NCI-H2081 treated with DMSO at 0.1 percent for 48 hours (cell line): Measurements from ENCODE around the gene TCF12.

Experiments used
- DNase-seq: peaks from one replicate; lab custom pipeline; 2025; lab: John Stamatoyannopoulos, UW

TCF12 gene

DNA sequence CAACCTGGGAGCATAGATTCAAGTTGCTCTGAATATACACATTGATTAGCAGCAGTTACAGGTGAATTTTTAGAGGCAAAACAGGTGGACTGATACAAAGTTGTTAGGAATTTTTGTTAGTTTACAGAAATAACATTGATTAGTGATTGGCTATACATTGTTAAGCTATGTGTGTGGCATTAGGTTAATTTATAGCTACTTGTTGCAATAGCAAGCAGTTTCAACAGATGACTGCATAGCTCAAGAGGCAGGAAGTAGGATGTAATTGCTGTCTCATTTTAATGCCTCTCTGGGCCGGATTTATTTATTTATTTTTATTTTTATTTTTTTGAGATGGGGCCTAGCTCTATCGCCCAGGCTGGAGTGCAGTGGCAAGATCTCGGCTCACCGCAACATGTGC lies 99.7 kb downstream of the TCF12 start:
- DNase-seq: no peak

DNA sequence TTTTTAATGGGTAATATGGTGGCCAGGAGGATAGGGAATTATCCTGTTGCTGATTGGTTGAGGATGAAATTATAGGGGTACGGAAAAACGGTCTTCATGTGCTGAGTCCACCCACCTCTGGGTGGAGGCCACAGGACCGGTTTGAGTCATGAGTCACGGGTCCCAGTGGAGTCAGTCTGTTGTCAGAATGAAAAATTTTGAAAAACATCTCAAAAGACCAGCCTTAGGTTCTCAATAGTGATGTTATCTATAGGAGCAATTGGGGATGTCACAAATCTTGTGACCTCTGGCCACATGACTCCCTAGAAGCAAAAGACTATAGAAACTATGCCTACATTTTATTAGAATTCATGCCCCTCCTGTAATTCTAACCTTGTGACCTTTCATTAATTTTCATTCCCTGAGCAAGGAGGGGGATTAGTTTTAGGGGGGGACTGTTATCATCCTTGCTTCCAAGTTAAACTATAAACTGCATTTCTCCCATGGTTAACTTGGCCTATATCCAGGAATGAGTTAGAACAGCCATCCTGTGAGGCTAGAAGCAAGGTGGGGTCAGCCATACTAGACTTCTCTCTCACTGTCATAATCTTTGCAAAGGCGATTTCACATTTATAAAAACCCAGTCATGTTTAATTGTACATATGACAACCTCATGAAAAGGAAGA lies 101.2 kb downstream of the TCF12 start:
- DNase-seq: no peak

- DNase-seq: no peak
Measured at GRCh38 chr15:57025264-57025926, 107.0 kb downstream of the TCF12 start.

- DNase-seq: no peak
Measured at GRCh38 chr15:57026016-57026592, 107.7 kb downstream of the TCF12 start.

DNA sequence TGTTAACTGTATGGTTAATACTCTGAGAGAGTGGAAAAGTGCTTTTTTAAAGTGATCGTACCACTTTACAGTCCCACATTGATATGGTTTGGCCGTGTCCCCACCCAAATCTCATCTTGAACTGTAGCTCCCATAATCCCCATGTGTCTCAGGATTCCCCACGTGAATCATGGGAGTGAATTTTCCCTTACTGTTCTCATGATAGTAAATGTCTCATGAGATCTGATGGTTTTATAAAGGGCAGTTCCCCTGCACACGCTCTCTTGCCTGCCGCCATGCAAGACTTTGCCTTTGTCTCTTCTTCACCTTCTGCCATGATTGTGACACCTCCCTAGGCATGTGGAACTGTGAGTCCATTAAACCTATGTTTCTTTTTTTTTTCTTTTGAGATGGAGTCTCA lies 109.2 kb downstream of the TCF12 start:
- no peak for DNase-seq

GRCh38 chr15:57028176-57028575 lies 109.7 kb downstream of the TCF12 start:
- DNase-seq: no peak

DNA sequence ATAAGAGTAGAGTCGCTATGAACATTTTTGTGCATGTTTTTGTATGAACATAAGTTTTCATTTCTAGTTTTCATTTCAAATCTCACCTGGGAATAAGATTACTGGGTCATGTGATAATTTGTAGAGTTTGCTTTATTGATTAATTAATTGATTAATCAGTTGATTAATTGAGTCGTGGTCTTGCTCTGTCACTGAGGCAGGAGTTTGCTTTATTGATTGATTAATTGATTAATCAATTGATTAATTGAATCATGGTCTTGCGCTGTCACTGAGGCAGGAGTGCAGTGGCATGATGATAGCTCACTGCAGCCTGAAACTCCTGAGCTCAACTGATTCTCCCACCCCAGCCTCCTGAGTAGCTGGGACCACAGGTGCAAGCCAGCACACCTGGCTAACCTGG lies 111.6 kb downstream of the TCF12 start:
- no peak for DNase-seq

DNA sequence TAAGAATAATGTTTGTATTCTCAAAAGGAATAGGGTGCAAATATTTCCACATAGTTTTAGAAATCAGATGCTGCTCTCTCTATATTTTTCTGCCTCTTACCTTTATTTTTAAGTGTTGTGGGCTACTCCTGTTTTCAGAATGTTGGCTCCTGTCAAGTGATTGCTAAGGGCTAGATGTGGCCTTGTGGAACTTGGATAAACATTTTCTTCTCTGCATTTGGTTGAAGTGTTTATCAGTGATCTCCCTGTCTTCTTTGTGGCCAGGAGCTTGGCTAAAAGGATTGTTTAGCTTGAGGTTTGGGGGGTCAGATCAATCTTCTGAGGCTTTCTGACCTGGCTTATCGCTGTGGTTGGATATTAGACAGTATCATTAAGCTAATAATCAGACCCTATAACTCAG lies 112.6 kb downstream of the TCF12 start:
- DNase-seq: no peak

DNA sequence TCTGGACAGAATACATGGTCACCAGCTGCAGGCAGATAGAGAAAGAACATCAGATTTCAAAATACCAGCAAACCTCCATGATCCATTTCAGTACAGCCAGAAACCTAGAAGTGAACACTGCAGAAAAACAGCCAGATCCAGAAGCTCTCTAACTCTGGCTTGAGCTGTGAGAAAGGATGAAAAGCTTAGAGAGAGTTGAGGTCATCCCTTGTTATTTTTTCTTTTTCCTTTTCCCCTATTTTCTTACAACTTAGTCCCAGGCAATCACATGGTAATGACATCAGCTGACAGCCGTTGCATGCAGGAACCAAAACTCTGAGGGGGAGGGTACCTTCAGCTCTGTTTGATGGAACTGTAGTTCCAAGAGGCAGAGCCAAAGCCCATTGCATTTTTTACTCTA lies 113.2 kb downstream of the TCF12 start:
- DNase-seq: no peak

DNA sequence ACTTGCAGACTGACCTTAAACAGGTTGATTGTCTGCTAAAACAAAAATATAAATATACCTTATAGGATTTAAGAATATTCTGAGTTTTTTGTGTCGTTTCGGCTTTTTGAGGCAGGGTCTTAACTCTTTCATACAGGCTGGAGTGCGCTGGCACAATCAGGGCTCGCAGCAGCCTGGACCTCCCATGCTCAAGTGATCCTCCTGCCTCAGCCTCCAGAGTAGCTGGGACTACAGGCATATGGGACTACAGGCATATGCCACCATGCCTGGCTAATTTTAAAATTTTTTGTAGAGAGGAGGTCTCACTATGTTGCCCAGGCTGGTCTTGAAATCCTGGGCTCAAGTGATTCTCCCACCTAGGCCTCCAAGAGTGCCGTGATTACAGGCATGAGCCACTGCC lies 113.9 kb downstream of the TCF12 start:
- no peak for DNase-seq

GRCh38 chr15:57033715-57034439 lies 115.4 kb downstream of the TCF12 start:
- DNase-seq: peak; percentile 85

GRCh38 chr15:57034613-57035012 lies 116.2 kb downstream of the TCF12 start:
- DNase-seq: no peak

GRCh38 chr15:57035664-57036063 lies 117.2 kb downstream of the TCF12 start:
- no peak for DNase-seq

GRCh38 chr15:57036352-57036751 lies 117.9 kb downstream of the TCF12 start:
- DNase-seq: no peak

DNA sequence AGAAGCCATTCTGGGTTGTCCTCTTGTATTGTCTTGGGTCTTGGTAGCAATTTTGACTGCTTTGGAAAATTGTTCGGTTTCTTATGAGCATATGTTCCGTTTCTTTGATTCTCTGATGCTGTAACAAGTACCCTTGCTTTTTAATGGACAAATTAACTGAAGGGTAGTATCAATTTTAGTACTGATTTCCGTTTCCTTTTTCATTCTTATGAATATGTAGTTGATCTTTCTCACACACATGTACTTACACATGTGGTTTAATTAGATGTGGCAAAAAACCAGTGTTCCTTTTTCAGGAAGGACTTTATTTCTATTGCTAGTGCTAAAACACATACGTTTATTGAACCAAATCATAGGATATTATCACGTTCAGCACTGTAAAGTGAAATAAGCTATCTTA lies 119.1 kb downstream of the TCF12 start:
- no peak for DNase-seq

GRCh38 chr15:57038040-57038439 lies 119.6 kb downstream of the TCF12 start:
- DNase-seq: no peak

DNA sequence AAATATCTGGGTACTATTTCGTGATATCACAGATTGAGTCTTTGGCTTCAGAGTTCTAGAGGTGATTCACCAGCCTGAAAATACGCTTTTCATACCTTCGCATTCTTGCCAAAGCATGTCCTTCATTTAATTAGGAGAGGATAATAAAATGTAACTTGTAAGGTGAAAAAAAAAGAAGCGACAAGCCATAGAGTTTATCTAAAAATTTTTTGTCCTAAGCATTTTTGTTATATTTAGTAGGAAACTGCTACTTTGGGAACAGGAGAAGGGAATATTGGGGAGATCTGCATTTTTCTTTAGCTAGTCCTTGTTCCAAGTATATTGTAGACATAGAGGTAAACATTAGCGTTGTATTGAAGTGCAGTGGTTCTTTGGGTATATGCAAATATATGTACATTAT lies 120.1 kb downstream of the TCF12 start:
- DNase-seq: no peak

- peak; percentile 32 for DNase-seq
Measured at GRCh38 chr15:57041416-57041815, 123.0 kb downstream of the TCF12 start.

- no peak for DNase-seq
Measured at GRCh38 chr15:57044072-57044702, 125.7 kb downstream of the TCF12 start.

DNA sequence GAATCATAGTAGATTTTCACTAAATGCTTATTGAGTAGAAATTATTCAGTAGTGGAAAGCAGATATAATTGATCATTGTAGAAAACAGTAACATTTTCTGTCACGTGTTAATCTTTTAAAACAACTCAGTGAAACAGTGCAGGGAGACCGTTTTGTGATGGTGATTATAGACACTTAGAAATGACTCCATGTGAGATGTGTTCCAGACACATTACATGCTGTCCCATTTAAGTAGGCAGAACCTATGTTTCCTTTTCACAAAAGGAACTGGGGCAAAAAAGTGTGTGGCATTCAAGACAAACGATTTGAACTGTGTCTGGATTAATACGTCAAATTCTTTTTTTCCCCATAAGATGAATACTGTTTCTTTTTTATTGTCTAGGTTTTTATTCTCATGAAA lies 126.5 kb downstream of the TCF12 start:
- no peak for DNase-seq

GRCh38 chr15:57045741-57046382 lies 127.4 kb downstream of the TCF12 start:
- no peak for DNase-seq

- no peak for DNase-seq
Measured at GRCh38 chr15:57048930-57049549, 130.6 kb downstream of the TCF12 start.
